Stimulated activated CD4-positive, alpha-beta T cell treated with anti-CD3 and anti-CD28 coated beads, Interleukin-15, amount 100 ng/mL, for 24 hours (primary cell): ENCODE results near the gene ZDBF2.
A peak's percentile ranks its signal among the peaks of the same experiment; 100 is the strongest.
"Not testable (repeated sequence)": the region's sequence is repeated elsewhere in the genome, so short reads cannot be mapped to it uniquely, and the experiment has no call there.

Experiments used
- DNase-seq: peaks from one replicate; pipeline ENCODE4 v3.0.0-alpha.2; 2020

The ZDBF2 gene

GRCh38 chr2:206274434-206275311, at the start of gene ZDBF2:
Gene ZDBF2, plus strand, starts transcription at chr2:206274663. Its CDS starts 7,187 bp downstream, at chr2:206281850.
- DNase-seq: peak; percentile 67

GRCh38 chr2:206225435-206226232, 48.8 kb upstream of the ZDBF2 start:
- DNase-seq: no peak

GRCh38 chr2:206228636-206229035, 45.8 kb upstream of the ZDBF2 start:
- DNase-seq: not testable (repeated sequence)

GRCh38 chr2:206229642-206230041, 44.8 kb upstream of the ZDBF2 start:
- DNase-seq: no peak

- DNase-seq: no peak
Observed at GRCh38 chr2:206230060-206230762, 44.3 kb upstream of the ZDBF2 start.

- DNase-seq: no peak
Observed at GRCh38 chr2:206231669-206232286, 42.7 kb upstream of the ZDBF2 start.

GRCh38 chr2:206232287-206233035, 42.0 kb upstream of the ZDBF2 start:
- no peak for DNase-seq

GRCh38 chr2:206239157-206239556, 35.3 kb upstream of the ZDBF2 start:
- DNase-seq: no peak

GRCh38 chr2:206240327-206240726, 34.1 kb upstream of the ZDBF2 start:
- no peak for DNase-seq

- no peak for DNase-seq
Observed at GRCh38 chr2:206241736-206242135, 32.7 kb upstream of the ZDBF2 start.

GRCh38 chr2:206245265-206245672, 29.2 kb upstream of the ZDBF2 start:
- DNase-seq: no peak

GRCh38 chr2:206250041-206250897, 24.2 kb upstream of the ZDBF2 start:
- peak; percentile 12 for DNase-seq

- DNase-seq: no peak
Observed at GRCh38 chr2:206253125-206253776, 21.2 kb upstream of the ZDBF2 start.

GRCh38 chr2:206253777-206254166, 20.7 kb upstream of the ZDBF2 start:
- DNase-seq: no peak

GRCh38 chr2:206255003-206255402, 19.5 kb upstream of the ZDBF2 start:
- no peak for DNase-seq

GRCh38 chr2:206256706-206257205, 17.7 kb upstream of the ZDBF2 start:
- DNase-seq: no peak

GRCh38 chr2:206257350-206257749, 17.1 kb upstream of the ZDBF2 start:
- no peak for DNase-seq

- DNase-seq: no peak
Observed at GRCh38 chr2:206257861-206258260, 16.6 kb upstream of the ZDBF2 start.

GRCh38 chr2:206258615-206259014, 15.8 kb upstream of the ZDBF2 start:
- not testable (repeated sequence) for DNase-seq
